HepG2 (cell line): ENCODE measurements around the gene CGREF1. TPM values are rescaled to one million over a fixed set of nuclear protein-coding genes. Genes with fewer than 3 reads are reported as not detected.

Experiments used
- CBX2 ChIP-seq, 2 experiments: fragments of 200-600 bp in 1 of 2; sonication (generic); formaldehyde crosslinking in 1 of 2; IDR thresholded peaks; 2 replicates each; pipeline versions ENCODE4 v1.7.0 to v1.8.1; 2018 to 2022; ENCODE audit warnings: low read depth in 2 of 2, low read length in 1 of 2, mild to moderate bottlenecking in 1 of 2, missing genetic modification reagents in 1 of 2
- DDIT3 ChIP-seq: sonication (generic); formaldehyde crosslinking; IDR thresholded peaks from 2 replicates; pipeline ENCODE4 v1.4.0; 2020; ENCODE audit warnings: mild to moderate bottlenecking, missing genetic modification reagents
- DNMT3B ChIP-seq: conservative IDR thresholded peaks from 2 replicates; pipeline ENCODE4 v1.6.1; 2016; ENCODE audit warnings: missing biosample characterization, control low read depth
- DPF2 ChIP-seq: sonication (generic); formaldehyde crosslinking; IDR thresholded peaks from 2 replicates; pipeline ENCODE4 v1.4.0; 2020; ENCODE audit warnings: mild to moderate bottlenecking, low read depth, missing genetic modification reagents, borderline replicate concordance
- FOXO1 ChIP-seq: sonication (generic); formaldehyde crosslinking; IDR thresholded peaks from 2 replicates; pipeline ENCODE4 v1.4.0; 2020; ENCODE audit warnings: missing genetic modification reagents
- GATA4 ChIP-seq: sonication (generic); IDR thresholded peaks from 2 replicates; pipeline ENCODE4 v1.6.1; 2016; ENCODE audit warnings: antibody characterized with exemption, low read depth, borderline replicate concordance
- GFI1 ChIP-seq: sonication (generic); formaldehyde crosslinking; IDR thresholded peaks from 2 replicates; pipeline ENCODE4 v1.5.0; 2020; ENCODE audit warnings: missing genetic modification reagents, mild to moderate bottlenecking, borderline replicate concordance
- HIVEP1 ChIP-seq: sonication (generic); formaldehyde crosslinking; IDR thresholded peaks from 2 replicates; pipeline ENCODE4 v1.4.0; 2020; ENCODE audit warnings: mild to moderate bottlenecking, missing genetic modification reagents
- KLF13 ChIP-seq: sonication (generic); formaldehyde crosslinking; IDR thresholded peaks from 2 replicates; pipeline ENCODE4 v1.4.0; 2020; ENCODE audit warnings: mild to moderate bottlenecking, missing genetic modification reagents
- MTERF4 ChIP-seq: sonication (generic); formaldehyde crosslinking; IDR thresholded peaks from 2 replicates; pipeline ENCODE4 v1.8.0; 2023; ENCODE audit warnings: mild to moderate bottlenecking, missing genetic modification reagents
- NFRKB ChIP-seq: fragments of 450-650 bp; IDR thresholded peaks from 2 replicates; pipeline ENCODE4 v1.6.1; 2017
- NONO ChIP-seq, 2 experiments: fragments of 450-650 bp in 1 of 2; sonication (generic) in 1 of 2; formaldehyde crosslinking in 1 of 2; IDR thresholded peaks in 1 of 2; conservative IDR thresholded peaks in 1 of 2; 2 replicates each; pipeline versions ENCODE4 v1.6.1 to v1.8.0; 2017 to 2022; ENCODE audit warnings: mild to moderate bottlenecking in 1 of 2, missing genetic modification reagents in 1 of 2, moderate library complexity in 1 of 2
- RELA ChIP-seq: sonication (generic); formaldehyde crosslinking; IDR thresholded peaks from 2 replicates; pipeline ENCODE4 v1.4.0; 2020; ENCODE audit warnings: missing genetic modification reagents
- SAP130 ChIP-seq: IDR thresholded peaks from 2 replicates; pipeline ENCODE4 v1.6.1; 2016; ENCODE audit warnings: low read depth
- SP4 ChIP-seq: sonication (generic); formaldehyde crosslinking; IDR thresholded peaks from 2 replicates; pipeline ENCODE4 v1.8.1; 2023; ENCODE audit warnings: mild to moderate bottlenecking, missing genetic modification reagents
- TBX2 ChIP-seq: sonication (generic); formaldehyde crosslinking; IDR thresholded peaks from 2 replicates; pipeline ENCODE4 v1.5.0; 2020; ENCODE audit warnings: missing genetic modification reagents, mild to moderate bottlenecking, borderline replicate concordance
- THYN1 ChIP-seq: sonication (generic); formaldehyde crosslinking; IDR thresholded peaks from 2 replicates; pipeline ENCODE4 v1.8.1; 2023; ENCODE audit warnings: low read depth, mild to moderate bottlenecking, moderate library complexity, missing genetic modification reagents, borderline replicate concordance
- ZMYM3 ChIP-seq: sonication (generic); formaldehyde crosslinking; IDR thresholded peaks from 2 replicates; pipeline ENCODE4 v1.5.1; 2020; ENCODE audit warnings: mild to moderate bottlenecking, missing genetic modification reagents
- ZNF362 ChIP-seq: sonication (generic); formaldehyde crosslinking; IDR thresholded peaks from 2 replicates; pipeline ENCODE4 v1.4.0; 2020; ENCODE audit warnings: missing genetic modification reagents, mild to moderate bottlenecking, borderline replicate concordance
- ZNF460 ChIP-seq: sonication (generic); formaldehyde crosslinking; IDR thresholded peaks from 2 replicates; pipeline ENCODE4 v1.5.1; 2020; ENCODE audit warnings: missing genetic modification reagents, mild to moderate bottlenecking, borderline replicate concordance
- ZNF484 ChIP-seq: sonication (generic); formaldehyde crosslinking; IDR thresholded peaks from 2 replicates; pipeline ENCODE4 v1.5.1; 2020; ENCODE audit warnings: mild to moderate bottlenecking, low read depth, missing genetic modification reagents, borderline replicate concordance
- ZNF749 ChIP-seq: sonication (generic); formaldehyde crosslinking; IDR thresholded peaks from 2 replicates; pipeline ENCODE4 v1.8.0; 2022; ENCODE audit warnings: mild to moderate bottlenecking, missing genetic modification reagents, moderate library complexity, borderline replicate concordance
- ZNF772 ChIP-seq: sonication (generic); formaldehyde crosslinking; IDR thresholded peaks from 2 replicates; pipeline ENCODE4 v1.5.0; 2020; ENCODE audit warnings: mild to moderate bottlenecking, missing genetic modification reagents
- polyA plus RNA-seq, 8 experiments: library from polyadenylated mRNA; depleted of rRNA in 3 of 8; stranded (reverse) in 7 of 8; unstranded in 1 of 8; fragments of >200 nt; fragmentation: Illumina TruSeq in 4 of 8; extraction: Trizol in 4 of 8; gene quantifications; 2 replicates each; pipeline versions ENCODE4 v1.2.1 to v1.2.3, GENCODE V29; 2011 to 2016; ENCODE audit warnings: low read depth in 4 of 8, missing spikeins in 1 of 8, mixed read lengths in 1 of 8; ENCODE audit not compliant: insufficient read depth in 1 of 8
- total RNA-seq, 5 experiments: library from RNA; depleted of rRNA; stranded (reverse); fragments of >200 nt; fragmentation: Illumina TruSeq; extraction: Trizol; gene quantifications; 2 replicates each; pipeline ENCODE4 v1.2.3, GENCODE V29; 2016; ENCODE audit warnings: low read depth in 1 of 5
- TF ChIP-seq, protein P1 (sequence below): sonication (generic); formaldehyde crosslinking; IDR thresholded peaks from 2 replicates; pipeline ENCODE4 v1.4.0; 2020; ENCODE audit warnings: mild to moderate bottlenecking, missing genetic modification reagents, borderline replicate concordance

Gene CGREF1
- total and polyA plus RNA-seq, 2 of the 13 experiments (the other 11 are each of a cell fraction or from before 2014, with no cell fraction given): 13.9 to 23.4 TPM

GRCh38 chr2:27123302-27124150, 4.6 kb upstream of the CGREF1 start, which contains the start of gene ABHD1 (continued):
- TF ChIP-seq ZNF460 (CRISPR knock-in tag) (no peak), ZNF749 (CRISPR knock-in tag) (0 out of 2 replicates have a peak, but pooled peaks have one; percentile 69), THYN1 (CRISPR knock-in tag) (no peak), NONO (IDR thresholded peaks at IDR 0.05) (no peak), NONO (CRISPR knock-in tag; conservative IDR thresholded peaks at IDR 0.05) (peak; percentile 45; the same call in 1 of the 2 replicates), FOXO1 (CRISPR knock-in tag) (no peak), GFI1 (CRISPR knock-in tag) (no peak), SAP130 (CRISPR knock-in tag) (peak; percentile 77; the same call in 1 of the 2 replicates), ZNF362 (0 out of 2 replicates have a peak, but pooled peaks have one; percentile 21), ZNF772 (CRISPR knock-in tag) (0 out of 2 replicates have a peak, but pooled peaks have one; percentile 35), ZMYM3 (CRISPR knock-in tag) (peak; percentile 28; the same call in 1 of the 2 replicates), HIVEP1 (CRISPR knock-in tag) (no peak), CBX2 (IDR thresholded peaks at IDR 0.05; ENCODE audit: low read depth, low read length) (no peak), CBX2 (CRISPR knock-in tag; IDR thresholded peaks at IDR 0.05; ENCODE audit: low read depth) (peak; percentile 84), NFRKB (no peak), DPF2 (CRISPR knock-in tag) (0 out of 2 replicates have a peak, but pooled peaks have one; percentile 34), MTERF4 (CRISPR knock-in tag) (peak; percentile 52; the same call in 1 of the 2 replicates), TBX2 (CRISPR knock-in tag) (peak; percentile 75), ZNF484 (CRISPR knock-in tag) (no peak), SP4 (CRISPR knock-in tag) (peak; percentile 84), DDIT3 (CRISPR knock-in tag) (no peak), GATA4 (peak; percentile 58; the same call in 1 of the 2 replicates), RELA (CRISPR knock-in tag) (0 out of 2 replicates have a peak, but pooled peaks have one; percentile 32), KLF13 (CRISPR knock-in tag) (0 out of 2 replicates have a peak, but pooled peaks have one; percentile 14), DNMT3B (CRISPR knock-in tag) (no peak)
- TF ChIP-seq, protein P1, sequence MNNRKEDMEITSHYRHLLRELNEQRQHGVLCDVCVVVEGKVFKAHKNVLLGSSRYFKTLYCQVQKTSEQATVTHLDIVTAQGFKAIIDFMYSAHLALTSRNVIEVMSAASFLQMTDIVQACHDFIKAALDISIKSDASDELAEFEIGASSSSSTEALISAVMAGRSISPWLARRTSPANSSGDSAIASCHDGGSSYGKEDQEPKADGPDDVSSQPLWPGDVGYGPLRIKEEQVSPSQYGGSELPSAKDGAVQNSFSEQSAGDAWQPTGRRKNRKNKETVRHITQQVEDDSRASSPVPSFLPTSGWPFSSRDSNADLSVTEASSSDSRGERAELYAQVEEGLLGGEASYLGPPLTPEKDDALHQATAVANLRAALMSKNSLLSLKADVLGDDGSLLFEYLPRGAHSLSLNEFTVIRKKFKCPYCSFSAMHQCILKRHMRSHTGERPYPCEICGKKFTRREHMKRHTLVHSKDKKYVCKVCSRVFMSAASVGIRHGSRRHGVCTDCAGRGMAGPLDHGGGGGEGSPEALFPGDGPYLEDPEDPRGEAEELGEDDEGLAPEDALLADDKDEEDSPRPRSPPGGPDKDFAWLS (CRISPR knock-in tag): 0 out of 2 replicates have a peak, but pooled peaks have one; percentile 34
